A673 (cell line): ENCODE data around the gene CDH4. TPM values are rescaled to one million over a fixed set of nuclear protein-coding genes. Genes with fewer than 3 reads are reported as not detected.

Source experiments
- BruUV-seq: library from RNA; stranded (reverse); fragments of 400-500 nt; replicated peaks from 2 replicates; lab custom pipeline; 2021; lab: Mats Ljungman, UMichigan
- CTCF ChIA-PET: fragments of 300-600 bp; sonication (Branson Sonifier 250); formaldehyde crosslinking; loops from one replicate; lab custom pipeline; 2022; ENCODE audit warnings: antibody characterized with exemption; lab: Charles Lee
- POLR2A ChIA-PET: fragments of 300-600 bp; sonication (Branson Sonifier 250); formaldehyde crosslinking; loops from one replicate; lab custom pipeline; 2022; ENCODE audit warnings: antibody characterized with exemption; ENCODE audit not compliant: low non-redundant PET; lab: Charles Lee
- DNase-seq: peaks from one replicate; pipeline ENCODE4 v3.0.0-alpha.2; 2015; ENCODE audit warnings: low spot score
- H3K27ac ChIP-seq: fragments of 200-600 bp; sonication (generic); 2 replicates; pipeline ENCODE4 v1.5.1; 2016; ENCODE audit warnings: mixed run types, low read depth, mild to moderate bottlenecking, mixed read lengths, antibody characterized with exemption, low read length; ENCODE audit not compliant: poor library complexity, severe bottlenecking
- H3K27me3 ChIP-seq: fragments of 200-600 bp; sonication (generic); replicated peaks from 2 replicates; pipeline ENCODE4 v1.6.1; 2017; ENCODE audit warnings: mixed run types, low read depth, mild to moderate bottlenecking, mixed read lengths, antibody characterized with exemption, low read length; ENCODE audit not compliant: insufficient read depth, poor library complexity
- H3K36me3 ChIP-seq: fragments of 200-600 bp; sonication (generic); 2 replicates; pipeline ENCODE4 v1.6.1; 2016; ENCODE audit warnings: mixed run types, mild to moderate bottlenecking, mixed read lengths, antibody characterized with exemption, low read length; ENCODE audit not compliant: insufficient read depth, poor library complexity, severe bottlenecking
- H3K4me1 ChIP-seq: fragments of 200-600 bp; sonication (generic); 2 replicates; pipeline ENCODE4 v1.6.1; 2017; ENCODE audit warnings: mixed run types, mild to moderate bottlenecking, mixed read lengths, antibody characterized with exemption, low read length; ENCODE audit not compliant: insufficient read depth, poor library complexity, severe bottlenecking
- H3K4me3 ChIP-seq: fragments of 200-600 bp; sonication (generic); 2 replicates; pipeline ENCODE4 v1.5.1; 2016; ENCODE audit warnings: low read depth, mixed run types, mild to moderate bottlenecking, mixed read lengths, low read length; ENCODE audit not compliant: poor library complexity, severe bottlenecking
- H3K9me3 ChIP-seq: fragments of 200-600 bp; sonication (generic); 2 replicates; pipeline ENCODE4 v1.6.1; 2016; ENCODE audit warnings: mixed run types, low read depth, mild to moderate bottlenecking, mixed read lengths, antibody characterized with exemption, low read length; ENCODE audit not compliant: poor library complexity, severe bottlenecking
- CTCF ChIP-seq: fragments of 300-800, 200-600 bp; sonication (generic); conservative IDR thresholded peaks from 2 replicates; pipeline ENCODE4 v1.5.1; 2017; ENCODE audit warnings: low read depth, mild to moderate bottlenecking, antibody characterized with exemption, low read length, moderate library complexity, mixed read lengths
- EZH2 ChIP-seq: fragments of 200-600 bp; sonication (generic); IDR thresholded peaks from 2 replicates; pipeline ENCODE4 v1.6.1; 2017; ENCODE audit warnings: borderline replicate concordance, low read depth, mild to moderate bottlenecking, mixed read lengths, antibody characterized with exemption, low read length; ENCODE audit not compliant: poor library complexity, severe bottlenecking
- intact Hi-C: fragments of 100-400 bp; cut with micrococcal nuclease; formaldehyde crosslinking; loops from one replicate; pipeline ENCODE4 v1.10.0; 2022; ENCODE audit not compliant: unreplicated experiment
- total RNA-seq: library from RNA; stranded (reverse); gene quantifications from 2 replicates; pipeline ENCODE4 v1.2.3, GENCODE V29; 2021

Gene CDH4
- total RNA-seq, 1 experiment from 2014 or later, result 8.3 TPM

DNA sequence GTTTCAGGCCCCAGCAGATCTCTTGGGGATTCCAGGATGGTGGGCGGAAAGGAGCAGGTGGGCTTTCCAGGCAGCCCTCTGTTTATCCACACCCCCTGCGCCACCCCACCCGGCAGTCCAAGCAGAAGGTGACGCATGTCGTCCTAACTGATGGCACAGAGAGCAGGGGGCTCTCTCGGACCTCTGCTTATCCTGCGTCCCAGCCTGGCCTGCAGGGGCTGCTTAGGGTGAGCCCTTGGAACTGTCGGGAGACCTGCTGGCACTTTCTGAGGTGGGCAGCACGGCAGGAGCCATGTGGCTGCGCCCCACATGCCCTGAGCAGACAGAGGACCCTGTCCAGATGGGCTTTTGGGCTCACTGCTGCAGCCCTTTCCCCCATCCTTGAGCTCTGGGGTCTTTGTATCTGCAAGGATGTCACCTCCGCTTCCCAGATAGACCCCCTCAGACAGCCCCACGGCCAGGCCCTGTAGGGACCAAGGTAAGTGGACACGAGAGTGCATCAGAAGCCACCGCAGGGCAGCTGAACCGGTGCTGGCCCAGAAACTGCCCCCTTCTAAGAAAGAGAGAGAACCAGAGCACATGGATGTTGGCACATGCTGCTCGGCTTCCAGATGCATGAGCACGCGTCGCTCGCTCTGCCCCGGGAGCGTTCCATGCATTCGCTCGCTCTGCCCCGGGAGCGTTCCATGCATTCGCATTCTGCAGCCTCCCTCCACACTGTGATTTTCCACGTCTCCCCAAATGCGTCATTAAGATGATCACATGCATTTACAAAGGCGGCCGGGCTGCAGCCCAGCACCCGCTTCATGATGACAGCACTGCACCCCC is 566.9 kb downstream of the CDH4 start:
- CTCF ChIA-PET, result no interaction called here

DNA sequence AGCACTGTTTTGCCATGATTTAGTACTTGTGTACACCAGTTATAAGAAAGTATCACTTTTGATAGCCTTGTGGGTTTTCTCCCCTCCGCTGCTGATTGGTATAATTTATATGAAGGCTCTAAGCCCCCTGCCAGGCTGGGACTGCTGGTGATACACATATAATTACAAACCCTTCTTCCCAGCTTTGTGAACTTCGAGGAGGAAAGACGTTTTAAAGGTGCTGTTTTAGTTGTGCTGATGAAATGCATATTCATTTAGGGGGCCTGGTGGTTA is 567.4 kb downstream of the CDH4 start:
- intact Hi-C loops, result no loop called here
- DNase-seq, result no peak
- POLR2A ChIA-PET, result no interaction called here
- no TSS peak for BruUV-seq
- H3K9me3 ChIP-seq, result no peaks in the 10 kb centered on the region
- H3K27ac ChIP-seq, result no peak overlapping the region
- CTCF ChIA-PET, result no interaction called here
- TF ChIP-seq CTCF (no peak), EZH2 (no peak)
- no peak overlapping the region for H3K4me3 ChIP-seq
- H3K4me1 ChIP-seq, result no peaks in the 10 kb centered on the region
- peaks cover 21% of the 10 kb centered on the region for H3K27me3 ChIP-seq
- no peaks in the 10 kb centered on the region for H3K36me3 ChIP-seq

More for the DNA sequence above, 566.9 kb downstream of the CDH4 start:
- Histone ChIP-seq H3K27me3 (peaks cover 25% of the 10 kb centered on the region), H3K4me1 (no peaks in the 10 kb centered on the region), H3K27ac (no peak overlapping the region), H3K4me3 (no peak overlapping the region), H3K36me3 (no peaks in the 10 kb centered on the region), H3K9me3 (no peaks in the 10 kb centered on the region)
- BruUV-seq, result no TSS peak
- no peak for TF ChIP-seq CTCF
- TF ChIP-seq EZH2, result no peak
- POLR2A ChIA-PET, result no interaction called here
- intact Hi-C loops, result no loop called here
- no peak for DNase-seq

- H3K9me3 ChIP-seq, result no peaks in the 10 kb centered on the region
- H3K4me1 ChIP-seq, result no peaks in the 10 kb centered on the region
- CTCF ChIA-PET, result no interaction called here
- intact Hi-C loops, result no loop called here
- no TSS peak for BruUV-seq
- H3K4me3 ChIP-seq, result no peak overlapping the region
- no peak overlapping the region for H3K27ac ChIP-seq
- POLR2A ChIA-PET, result no interaction called here
- no peaks in the 10 kb centered on the region for H3K36me3 ChIP-seq
- H3K27me3 ChIP-seq, result peaks cover 16% of the 10 kb centered on the region
- DNase-seq, result no peak
- TF ChIP-seq CTCF (no peak), EZH2 (no peak)
These were observed 568.1 kb downstream of the CDH4 start for GRCh38 chr20:61819921-61820825.
